GM10266 (cell line): ENCODE measurements around the gene FASLG.

Experiments
- DNase-seq: peaks from one replicate; pipeline ENCODE4 v3.0.0; 2012; ENCODE audit errors: extremely low spot score
- CTCF ChIP-seq: IDR thresholded peaks from 2 replicates; pipeline ENCODE4 v1.5.1; 2012; ENCODE audit warnings: mild to moderate bottlenecking, low read depth; ENCODE audit not compliant: control insufficient read depth, insufficient read depth; ENCODE audit errors: missing control alignments

Gene FASLG

GRCh38 chr1:172670316-172670715 lies 11.4 kb downstream of the FASLG start:
- DNase-seq: no peak
- no peak for TF ChIP-seq CTCF

- no peak for DNase-seq
- TF ChIP-seq CTCF: no peak
Observed at GRCh38 chr1:172670791-172671190, 11.9 kb downstream of the FASLG start.

- TF ChIP-seq CTCF: no peak
- DNase-seq: no peak
Observed at GRCh38 chr1:172671591-172671990, 12.7 kb downstream of the FASLG start.

- DNase-seq: no peak
- no peak for TF ChIP-seq CTCF
Observed at GRCh38 chr1:172672720-172673119, 13.8 kb downstream of the FASLG start.

- DNase-seq: no peak
- TF ChIP-seq CTCF: no peak
Observed at GRCh38 chr1:172673761-172674160, 14.9 kb downstream of the FASLG start.

GRCh38 chr1:172674831-172675613 lies 16.1 kb downstream of the FASLG start:
- no peak for DNase-seq
- TF ChIP-seq CTCF: no peak

GRCh38 chr1:172679000-172679772 lies 20.3 kb downstream of the FASLG start:
- no peak for TF ChIP-seq CTCF
- no peak for DNase-seq
